ENCODE measurements around the gene SLC25A22.
A peak's percentile ranks its signal among the peaks of the same experiment; 100 is the strongest.

Gene SLC25A22

DNA sequence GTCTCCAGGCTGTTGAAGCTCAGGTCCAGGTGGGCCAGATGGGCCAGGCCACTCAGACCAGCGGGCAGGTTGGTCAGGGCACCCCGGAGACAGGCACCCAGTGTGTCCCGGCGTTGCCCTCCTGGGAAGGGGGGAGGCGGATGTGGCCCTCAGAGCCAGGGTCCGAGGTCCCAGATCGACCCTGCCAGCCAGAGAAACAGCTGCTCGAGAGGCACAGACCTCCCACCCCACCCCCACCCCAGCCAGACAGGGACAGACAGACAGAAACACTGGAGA is 5.3 kb upstream of the SLC25A22 start:
- DNase-seq (ENCODE audit: low read depth in 2 of 2): no peak

- no peak for DNase-seq (ENCODE audit: low read depth in 2 of 2)
Observed at GRCh38 chr11:802693-803466, 4.8 kb upstream of the SLC25A22 start.

GRCh38 chr11:802018-802617 is 4.0 kb upstream of the SLC25A22 start:
- DNase-seq (ENCODE audit: low read depth in 2 of 2): no peak

DNA sequence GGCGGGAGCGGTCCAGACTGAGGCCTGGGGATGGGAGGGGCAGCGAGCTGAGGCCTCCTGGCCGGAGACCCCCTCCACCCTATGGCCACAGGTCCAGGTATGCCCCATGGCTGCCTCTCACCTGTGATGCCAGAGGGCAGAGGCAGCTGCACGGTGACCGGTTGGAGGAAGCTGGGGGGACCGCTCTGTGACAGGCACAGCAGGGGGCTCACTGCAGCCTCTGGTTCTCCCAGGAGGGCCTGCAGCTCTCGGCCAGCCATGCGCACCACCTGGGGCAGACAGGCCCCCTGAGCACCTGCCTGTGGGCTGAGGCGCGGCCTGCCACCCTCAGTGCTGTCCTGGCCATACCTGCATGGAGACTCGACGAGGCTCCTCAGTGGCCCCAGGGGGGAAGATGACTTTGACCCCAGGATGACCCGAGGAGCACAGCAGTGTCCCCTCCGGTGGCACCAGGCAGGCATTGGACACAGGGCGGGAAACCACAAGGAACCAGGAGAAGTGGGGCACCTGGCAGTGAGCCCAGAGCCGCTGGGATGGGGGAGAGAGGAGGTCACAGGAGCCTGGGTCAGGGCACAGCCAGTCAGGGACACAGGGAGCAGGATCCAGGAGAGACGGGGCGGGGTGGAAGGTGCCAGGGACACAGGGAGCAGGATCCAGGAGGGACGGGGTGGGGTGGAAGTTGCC is 3.2 kb upstream of the SLC25A22 start:
- no peak for DNase-seq (ENCODE audit: low read depth in 2 of 2)

DNA sequence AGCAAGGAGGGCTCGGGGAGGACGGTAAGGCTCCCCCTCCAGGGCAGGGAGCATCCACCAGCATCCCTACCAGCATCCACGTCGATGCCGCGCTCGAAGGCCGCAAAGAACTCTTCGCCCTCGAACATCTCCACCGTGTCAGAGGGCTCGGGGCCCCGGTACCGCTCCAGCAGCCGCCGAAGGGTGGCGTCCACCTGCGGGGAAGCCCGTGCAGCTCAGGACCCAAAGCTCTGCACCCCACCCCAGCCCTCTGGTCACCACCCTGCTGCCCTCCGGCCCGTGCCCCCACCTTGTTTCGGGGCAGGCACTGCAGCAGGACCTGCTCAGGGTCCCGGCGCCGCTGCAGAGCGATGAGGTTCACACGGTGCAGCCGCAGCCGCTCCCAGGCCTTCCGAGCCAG is 2.4 kb upstream of the SLC25A22 start:
- no peak for DNase-seq (ENCODE audit: low read depth in 2 of 2)

DNA sequence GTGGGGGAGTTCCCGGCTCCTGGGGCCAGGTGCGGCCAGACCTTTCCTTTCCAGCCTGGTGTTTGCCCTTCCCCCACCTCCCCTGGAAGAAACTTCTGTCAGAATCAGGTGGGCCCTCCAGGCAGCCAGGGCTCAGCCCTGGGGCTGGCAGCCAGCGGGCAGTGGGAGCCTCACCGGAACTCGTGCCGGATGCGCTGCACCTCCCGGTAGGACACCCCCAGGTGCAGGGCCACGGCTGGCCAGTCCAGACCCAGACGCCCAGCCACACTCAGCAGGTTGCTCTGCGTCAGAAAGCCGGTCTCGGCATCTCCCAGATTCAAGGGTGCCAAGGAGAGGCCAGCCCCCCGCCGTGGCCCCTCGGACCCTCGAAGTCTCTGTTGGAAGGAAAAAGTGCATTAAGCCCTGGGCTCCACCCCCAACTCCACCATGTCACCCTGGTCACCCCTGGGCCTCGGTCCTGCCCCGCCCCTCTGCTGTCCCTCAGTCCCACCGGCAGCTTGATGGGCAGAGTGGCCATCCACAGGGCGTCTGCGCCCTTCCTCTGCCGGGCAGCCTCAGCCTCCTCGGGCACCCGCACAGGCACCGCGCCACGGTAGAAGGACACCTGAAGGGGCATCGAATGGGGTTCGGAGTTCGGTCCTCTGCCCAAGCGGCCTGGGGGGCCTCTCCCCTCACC is 1.7 kb upstream of the SLC25A22 start:
- no peak for DNase-seq (ENCODE audit: low read depth in 2 of 2)

DNA sequence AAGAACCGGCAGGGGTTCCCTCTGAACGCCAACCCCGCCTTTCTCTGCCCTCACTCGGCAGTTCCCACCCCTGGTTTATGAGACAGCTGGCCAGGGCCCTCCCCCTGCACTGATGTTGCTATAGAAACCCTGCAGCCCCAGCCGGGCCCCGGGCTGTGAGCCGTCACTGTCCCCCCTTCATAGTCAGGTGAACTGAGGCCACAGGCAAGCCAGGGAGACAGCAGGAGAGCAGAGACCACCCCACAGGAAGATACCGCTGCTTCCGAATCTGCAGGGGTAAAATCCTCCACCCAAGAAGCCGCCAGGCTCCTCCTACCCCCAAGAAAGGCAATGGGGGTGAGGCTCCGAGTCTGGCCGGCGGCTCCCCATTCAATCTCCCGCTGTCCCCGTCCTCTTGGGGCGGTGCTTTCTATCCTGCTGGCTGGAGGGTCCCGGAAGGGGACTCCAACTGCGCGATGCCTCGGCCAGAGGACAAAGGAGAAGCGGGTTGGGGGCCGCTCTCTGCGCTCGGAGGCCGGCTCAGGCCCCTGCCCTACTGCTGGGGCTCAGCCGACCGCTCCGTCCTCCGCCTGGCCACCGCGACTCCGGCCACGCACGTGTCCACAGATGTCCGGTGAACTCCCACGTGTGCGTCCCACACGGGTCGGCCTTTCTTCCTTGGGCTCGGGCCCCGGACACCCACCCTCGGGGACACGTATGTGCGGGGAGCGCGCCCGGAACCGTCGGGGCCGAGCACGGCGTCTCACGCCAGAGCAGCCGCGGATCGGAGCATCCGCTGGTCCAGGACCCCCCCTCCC is 587 bp downstream of the SLC25A22 start:
- peak; percentile 52 to 74 for DNase-seq (ENCODE audit: low read depth in 2 of 2)

- no peak for DNase-seq (ENCODE audit: low read depth in 2 of 2)
Observed at GRCh38 chr11:796565-797295, 1.4 kb downstream of the SLC25A22 start.

DNA sequence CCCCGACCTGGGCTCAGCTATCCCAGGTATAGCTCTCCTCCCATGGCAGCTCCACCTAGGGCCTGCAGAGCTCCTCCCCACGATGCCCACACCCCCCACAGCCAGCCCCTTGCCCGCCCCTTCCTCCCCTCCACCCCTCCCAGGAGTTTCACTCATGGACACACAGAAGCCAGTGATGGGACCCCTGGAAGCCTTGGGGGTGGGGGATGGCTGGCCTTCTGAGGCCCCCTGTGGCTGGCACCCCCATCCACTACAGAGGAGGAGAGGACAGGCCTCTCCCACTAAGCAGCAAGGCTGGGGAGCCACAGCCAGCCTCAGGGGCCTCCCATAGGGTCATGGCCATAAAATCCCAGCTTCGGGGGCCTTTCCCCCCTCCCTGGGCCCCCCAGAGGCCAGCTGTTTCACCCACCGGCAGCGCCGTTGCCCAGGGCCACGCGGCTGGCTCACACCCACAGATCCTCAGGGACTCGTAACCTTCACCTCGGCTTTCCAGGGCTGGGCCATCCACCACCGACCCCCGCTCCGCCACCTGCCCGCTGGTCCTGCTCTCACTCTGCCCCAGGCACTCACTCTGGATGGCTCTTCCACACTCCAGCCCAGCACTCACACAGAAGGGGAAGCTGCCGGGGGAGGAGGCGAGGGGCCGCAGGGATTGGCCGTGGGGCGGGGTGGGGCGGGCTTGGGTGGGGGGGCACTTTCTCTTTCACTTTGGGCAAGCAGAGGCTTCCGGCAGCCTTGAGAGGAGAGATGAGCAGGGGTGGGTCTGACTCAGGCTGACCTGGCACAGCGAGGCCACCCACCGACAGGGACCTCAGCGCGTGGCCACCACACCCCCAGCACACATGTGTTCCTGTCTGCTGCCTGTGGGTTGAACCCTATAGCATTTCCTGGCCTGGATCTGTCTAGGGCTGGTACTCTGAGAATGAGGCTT is 2.2 kb downstream of the SLC25A22 start:
- DNase-seq (ENCODE audit: low read depth in 2 of 2): peak; percentile 67 to 81

- DNase-seq (ENCODE audit: low read depth in 2 of 2): no peak
Observed at GRCh38 chr11:794766-795633, 3.1 kb downstream of the SLC25A22 start.

- no peak for DNase-seq (ENCODE audit: low read depth in 2 of 2)
Observed at GRCh38 chr11:794013-794765, 3.9 kb downstream of the SLC25A22 start.

DNA sequence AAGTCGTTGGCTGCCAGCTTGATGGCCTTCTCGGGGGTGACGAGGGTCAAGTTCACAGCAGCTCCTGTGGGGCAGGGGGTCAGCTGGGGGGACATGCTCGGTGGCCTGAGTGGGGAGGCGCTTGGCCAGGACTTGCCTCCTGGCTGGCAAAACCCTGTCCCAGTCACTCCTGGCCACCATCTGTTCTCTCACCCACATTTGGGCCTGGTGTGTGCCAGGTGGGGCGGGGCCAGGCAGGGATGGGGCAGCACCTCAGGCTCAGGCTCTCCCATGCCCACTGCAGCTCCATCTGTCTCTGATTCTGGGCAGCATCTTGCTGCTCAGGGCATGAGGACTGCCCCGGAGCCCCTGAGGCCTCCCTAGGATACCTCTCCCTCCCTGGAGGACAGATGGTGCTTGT is 4.5 kb downstream of the SLC25A22 start:
- no peak for DNase-seq (ENCODE audit: low read depth in 2 of 2)

GRCh38 chr11:792873-793272 is 5.2 kb downstream of the SLC25A22 start:
- no peak for DNase-seq (ENCODE audit: low read depth in 2 of 2)

- DNase-seq (ENCODE audit: low read depth in 2 of 2): no peak
Observed at GRCh38 chr11:792535-792821, 5.6 kb downstream of the SLC25A22 start.

DNA sequence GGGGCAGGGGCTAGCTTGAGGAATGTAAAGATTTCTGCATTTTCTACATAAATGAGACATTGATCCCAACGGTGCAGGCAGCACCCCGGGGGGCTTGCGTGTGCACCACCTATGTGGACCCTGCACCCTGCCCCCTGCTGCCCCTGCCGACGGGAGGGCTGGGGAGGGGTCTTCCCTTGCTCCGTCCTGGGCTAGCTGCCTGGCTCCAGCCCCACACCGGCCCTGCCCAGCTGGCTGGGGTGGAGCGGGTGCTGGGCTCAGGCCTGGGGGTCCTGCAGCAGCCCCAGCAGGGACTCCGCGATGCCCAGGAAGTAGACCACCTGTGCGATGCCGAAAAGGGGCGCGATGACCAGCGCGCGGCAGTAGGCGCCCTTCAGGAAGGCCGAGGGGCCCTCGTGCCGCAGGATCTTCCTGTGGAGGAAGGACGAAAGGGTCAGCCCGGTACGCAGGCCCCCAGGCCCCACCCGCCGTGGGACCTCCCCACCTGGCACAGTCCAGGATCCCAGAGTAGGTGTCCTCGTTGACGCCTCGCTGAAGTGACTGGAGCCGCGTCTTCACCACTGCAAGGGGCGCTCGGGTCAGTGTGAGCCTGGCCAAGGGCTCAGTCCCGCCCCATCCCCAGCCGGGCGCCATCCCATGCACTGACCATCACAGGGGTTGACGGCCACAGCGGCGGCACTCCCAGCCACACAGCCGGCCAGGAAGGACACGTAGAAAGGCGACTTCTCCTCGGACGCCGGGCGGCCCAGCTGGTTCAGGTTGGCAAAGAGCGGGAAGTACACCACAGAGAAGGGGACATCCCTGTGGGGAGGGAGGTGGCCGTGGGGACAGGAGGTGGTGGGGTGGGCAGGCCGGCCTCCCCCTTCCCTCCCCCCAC is 6.2 kb downstream of the SLC25A22 start:
- DNase-seq (ENCODE audit: low read depth in 2 of 2): no peak

- DNase-seq (ENCODE audit: low read depth in 2 of 2): no peak
Observed at GRCh38 chr11:790721-791564, 7.1 kb downstream of the SLC25A22 start.

GRCh38 chr11:789943-790342 is 8.1 kb downstream of the SLC25A22 start, which contains the start of gene CEND1:
TSS of gene CEND1 (minus strand) at chr11:790090. CDS start at chr11:788576, 1,514 bp downstream.
- no peak for DNase-seq (ENCODE audit: low read depth in 2 of 2)

All from stimulated activated CD4-positive, alpha-beta T cell treated with anti-CD3 and anti-CD28 coated beads, Interleukin-12 subunit alpha, Interleukin-12 subunit beta, amount 100 ng/mL, for 24 hours (primary cell).